Fibroblast of pulmonary artery (primary cell): ENCODE measurements around the gene CDC37.
"Not testable (repeated sequence)": the region's sequence is repeated elsewhere in the genome, so short reads cannot be mapped to it uniquely, and the experiment has no call there.

ENCODE experiments used
- DNase-seq: peaks from one replicate; pipeline ENCODE4 v3.0.0-alpha.2; 2010; ENCODE audit warnings: low read depth
- H3K4me3 ChIP-seq: replicated peaks from 2 replicates; pipeline ENCODE4 v1.5.1; 2011; ENCODE audit warnings: low read depth, mild to moderate bottlenecking, control low read depth, low read length, moderate library complexity
- CTCF ChIP-seq: IDR thresholded peaks from 2 replicates; pipeline ENCODE4 v1.5.1; 2011; ENCODE audit warnings: mild to moderate bottlenecking, control low read depth, low read length, inconsistent platforms; ENCODE audit errors: missing control alignments

CDC37 gene

GRCh38 chr19:10380313-10381102 is 22.8 kb downstream of the CDC37 start, which contains the start of gene TYK2:
TSS of gene TYK2 (minus strand) at chr19:10380572. CDS start at chr19:10378406, 2,166 bp downstream.
- TF ChIP-seq CTCF: no peak
- peak; percentile 99 for DNase-seq
- H3K4me3 ChIP-seq: peak within 1 kb of the TSS; percentile 97

- DNase-seq: no peak
- peak overlapping the region; percentile 97 for H3K4me3 ChIP-seq
- TF ChIP-seq CTCF: no peak
Measured at GRCh38 chr19:10379880-10380312, 23.4 kb downstream of the CDC37 start.

- DNase-seq: no peak
- no peak for TF ChIP-seq CTCF
- no peak overlapping the region for H3K4me3 ChIP-seq
Measured at GRCh38 chr19:10378124-10378523, 25.2 kb downstream of the CDC37 start.

GRCh38 chr19:10377140-10377640 is 26.2 kb downstream of the CDC37 start:
- H3K4me3 ChIP-seq, DNase-seq: not testable (repeated sequence)

GRCh38 chr19:10374931-10375330 is 28.4 kb downstream of the CDC37 start:
- no peak for DNase-seq
- no peak overlapping the region for H3K4me3 ChIP-seq
- TF ChIP-seq CTCF: no peak

GRCh38 chr19:10372690-10373089 is 30.7 kb downstream of the CDC37 start:
- H3K4me3 ChIP-seq: no peak overlapping the region
- TF ChIP-seq CTCF: no peak
- no peak for DNase-seq

GRCh38 chr19:10368101-10368803 is 35.1 kb downstream of the CDC37 start:
- TF ChIP-seq CTCF: no peak

GRCh38 chr19:10366950-10367512 is 36.3 kb downstream of the CDC37 start:
- not testable (repeated sequence) for DNase-seq, H3K4me3 ChIP-seq

More at GRCh38 chr19:10368101-10368803, 35.1 kb downstream of the CDC37 start:
- H3K4me3 ChIP-seq: no peak overlapping the region
- no peak for DNase-seq
